Activated effector memory CD4-positive, alpha-beta T cell treated with Interleukin-2 at 50 U/mL for 16 hours (primary cell): ENCODE results near the gene RANBP17.
"Not testable (repeated sequence)": the region's sequence is repeated elsewhere in the genome, so short reads cannot be mapped to it uniquely, and the experiment has no call there.

Source experiments
- DNase-seq: peaks from one replicate; pipeline ENCODE4 v3.0.0-alpha.2; 2020

RANBP17 gene

GRCh38 chr5:171162165-171162564 lies 300.3 kb downstream of the RANBP17 start:
- no peak for DNase-seq

- no peak for DNase-seq
Measured at GRCh38 chr5:171162596-171162995, 300.8 kb downstream of the RANBP17 start.

- DNase-seq: no peak
Measured at GRCh38 chr5:171166766-171167165, 304.9 kb downstream of the RANBP17 start.

- no peak for DNase-seq
Measured at GRCh38 chr5:171168171-171168570, 306.4 kb downstream of the RANBP17 start.

GRCh38 chr5:171174960-171175359 lies 313.1 kb downstream of the RANBP17 start:
- DNase-seq: not testable (repeated sequence)

- no peak for DNase-seq
Measured at GRCh38 chr5:171175746-171176145, 313.9 kb downstream of the RANBP17 start.

GRCh38 chr5:171178190-171178589 lies 316.4 kb downstream of the RANBP17 start:
- not testable (repeated sequence) for DNase-seq

- no peak for DNase-seq
Measured at GRCh38 chr5:171188016-171188415, 326.2 kb downstream of the RANBP17 start.

- no peak for DNase-seq
Measured at GRCh38 chr5:171189442-171189841, 327.6 kb downstream of the RANBP17 start.

GRCh38 chr5:171192111-171192510 lies 330.3 kb downstream of the RANBP17 start:
- DNase-seq: no peak

- no peak for DNase-seq
Measured at GRCh38 chr5:171201310-171201709, 339.5 kb downstream of the RANBP17 start.

GRCh38 chr5:171205375-171205774 lies 343.6 kb downstream of the RANBP17 start:
- no peak for DNase-seq

- DNase-seq: no peak
Measured at GRCh38 chr5:171207256-171207847, 345.5 kb downstream of the RANBP17 start.

- DNase-seq: no peak
Measured at GRCh38 chr5:171221916-171222315, 360.1 kb downstream of the RANBP17 start.

- DNase-seq: no peak
Measured at GRCh38 chr5:171223927-171224326, 362.1 kb downstream of the RANBP17 start.

- DNase-seq: no peak
Measured at GRCh38 chr5:171226096-171226754, 364.4 kb downstream of the RANBP17 start.

- DNase-seq: no peak
Measured at GRCh38 chr5:171226864-171227263, 365.0 kb downstream of the RANBP17 start.

GRCh38 chr5:171236651-171237050 lies 374.8 kb downstream of the RANBP17 start:
- no peak for DNase-seq

GRCh38 chr5:171242521-171242920 lies 380.7 kb downstream of the RANBP17 start:
- no peak for DNase-seq

GRCh38 chr5:171246231-171246630 lies 384.4 kb downstream of the RANBP17 start:
- DNase-seq: no peak

- no peak for DNase-seq
Measured at GRCh38 chr5:171249460-171249859, 387.6 kb downstream of the RANBP17 start.

GRCh38 chr5:171250738-171251137 lies 388.9 kb downstream of the RANBP17 start:
- no peak for DNase-seq

GRCh38 chr5:171251519-171251918 lies 389.7 kb downstream of the RANBP17 start:
- DNase-seq: no peak

- DNase-seq: no peak
Measured at GRCh38 chr5:171252674-171253073, 390.9 kb downstream of the RANBP17 start.
